ENCODE data around the gene OTUD5.
"Not testable (repeated sequence)": the region's sequence is repeated elsewhere in the genome, so short reads cannot be mapped to it uniquely, and the experiment has no call there.

GRCh38 chrX:48876944-48877343 is 80.5 kb downstream of the OTUD5 start:
- TF ChIP-seq CTCF (IDR thresholded peaks at IDR 0.05); POLR2AphosphoS5 (IDR thresholded peaks at IDR 0.05; ENCODE audit: insufficient read depth in 1 of 2, low read depth in 1 of 2); POLR2A (IDR thresholded peaks at IDR 0.05): not testable (repeated sequence)
